Natural killer cell (primary cell): ENCODE data around the gene IGSF8. TPM values are rescaled to one million over a fixed set of nuclear protein-coding genes. Genes with fewer than 3 reads are reported as not detected.

Experiments used
- ATAC-seq, 3 donors: fragments of 150-1000 bp in 2 of 3; fragments of 200-7000 bp in 1 of 3; cut with Tn5 transposase; 1 replicate in 1 of 3; 2 replicates in 2 of 3; pipeline ENCODE4 v1.10.0; 2021; ENCODE audit warnings: mild to moderate bottlenecking in 2 of 3, moderate library complexity in 2 of 3
- DNase-seq, 2 donors: peaks; one replicate each; pipeline versions ENCODE4 v3.0.0 to v3.0.0-alpha.2; 2013 to 2021; ENCODE audit warnings: mixed read lengths in 1 of 2
- H3K27ac ChIP-seq: one replicate; pipeline ENCODE4 v1.5.1; 2013; ENCODE audit warnings: mild to moderate bottlenecking, low read length
- H3K27me3 ChIP-seq: one replicate; pipeline ENCODE4 v1.6.1; 2013; ENCODE audit warnings: low read length; ENCODE audit not compliant: control insufficient read depth, insufficient read depth
- H3K36me3 ChIP-seq: one replicate; pipeline ENCODE4 v1.6.1; 2013; ENCODE audit warnings: low read length; ENCODE audit not compliant: control insufficient read depth, insufficient read depth
- H3K4me1 ChIP-seq: one replicate; pipeline ENCODE4 v1.6.1; 2013; ENCODE audit warnings: low read length; ENCODE audit not compliant: control insufficient read depth, insufficient read depth
- H3K4me3 ChIP-seq: one replicate; pipeline ENCODE4 v1.5.1; 2013; ENCODE audit warnings: low read length
- H3K9me3 ChIP-seq: one replicate; pipeline ENCODE4 v1.6.1; 2013; ENCODE audit warnings: low read length; ENCODE audit not compliant: control insufficient read depth, insufficient read depth
- H3K27ac Mint-ChIP-seq, 2 donors: one replicate each; pipeline ENCODE4 v1.8.0; 2022; ENCODE audit warnings: mild to moderate bottlenecking in 2 of 2, mixed read lengths in 2 of 2, moderate library complexity in 1 of 2
- H3K27me3 Mint-ChIP-seq, 2 donors: one replicate each; pipeline ENCODE4 v1.8.0; 2022; ENCODE audit warnings: low read depth in 2 of 2, mixed read lengths in 2 of 2
- H3K36me3 Mint-ChIP-seq: one replicate; pipeline ENCODE4 v1.8.0; 2022; ENCODE audit warnings: mixed read lengths
- H3K4me1 Mint-ChIP-seq, 2 donors: one replicate each; pipeline ENCODE4 v1.8.0; 2022; ENCODE audit warnings: mixed read lengths in 2 of 2
- H3K4me3 Mint-ChIP-seq: one replicate; pipeline ENCODE4 v1.8.0; 2022; ENCODE audit warnings: mild to moderate bottlenecking, moderate library complexity, mixed read lengths
- H3K9me3 Mint-ChIP-seq, 2 donors: one replicate each; pipeline ENCODE4 v1.8.0; 2022; ENCODE audit warnings: mixed read lengths in 2 of 2
- CTCF ChIP-seq: fragments of 200-600 bp; IDR thresholded peaks from one replicate; pipeline ENCODE4 v1.8.0; 2022; ENCODE audit warnings: antibody characterized with exemption
- WGBS: methylation state at CpG from one replicate; pipeline ENCODE4 v1.1.7; 2013; ENCODE audit warnings: missing lambda C conversion rate; ENCODE audit not compliant: insufficient coverage; 5-methylcytosine and 5-hydroxymethylcytosine counted together
- intact Hi-C: fragments of 100-400 bp; cut with micrococcal nuclease; formaldehyde crosslinking; loops from one replicate; pipeline ENCODE4 v1.14.2; 2022
- total RNA-seq, 4 donors: library from RNA; stranded (reverse); fragments of 120-200 nt in 1 of 4; gene quantifications; one replicate each; pipeline versions ENCODE4 v1.2.3 to v1.2.4, GENCODE V29; 2013 to 2022

Gene IGSF8
- total RNA-seq, 3 donors from 2014 or later (not counting 1 experiment from before 2014, with no cell fraction given) = 26.3 to 35.3 (median 32.1) TPM

GRCh38 chr1:160130486-160130885 lies 32.1 kb upstream of the IGSF8 start:
- Histone ChIP-seq H3K9me3 (no peaks in the 10 kb centered on the region), H3K27ac (no peak overlapping the region), H3K27me3 (peaks cover 3% of the 10 kb centered on the region), H3K36me3 (no peaks in the 10 kb centered on the region), H3K4me3 (no peak overlapping the region), H3K4me1 (no peaks in the 10 kb centered on the region)
- no peak for DNase-seq
- Mint-ChIP-seq H3K4me3 (no peak overlapping the region), H3K36me3 (no peaks in the 10 kb centered on the region), H3K9me3 (no peaks in the 10 kb centered on the region), H3K4me1 (no peaks in the 10 kb centered on the region), H3K27ac (no peak overlapping the region), H3K27me3 (peaks cover 0 to 30% of the 10 kb centered on the region in 2 donors)
- ATAC-seq = no peak
- intact Hi-C loops = no loop called here
- WGBS = 87% methylated on average over 5 of the region's 5 CpGs
- no peak for TF ChIP-seq CTCF

DNA sequence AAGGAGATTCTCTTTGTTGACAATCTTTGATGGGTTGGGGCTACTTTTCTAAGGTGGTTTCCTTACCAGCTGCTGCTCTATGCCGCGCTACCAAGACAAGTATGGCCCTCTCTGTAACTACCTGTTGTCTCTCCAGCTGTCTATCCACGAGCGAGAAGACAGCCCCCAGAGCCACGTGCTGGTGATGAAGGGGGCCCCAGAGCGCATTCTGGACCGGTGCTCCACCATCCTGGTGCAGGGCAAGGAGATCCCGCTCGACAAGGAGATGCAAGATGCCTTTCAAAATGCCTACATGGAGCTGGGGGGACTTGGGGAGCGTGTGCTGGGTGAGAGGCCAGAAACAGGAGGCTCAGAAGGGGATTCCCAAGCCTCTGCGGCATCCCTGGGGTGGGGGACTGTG lies 31.5 kb upstream of the IGSF8 start:
- 80% methylated on average over 11 of the region's 11 CpGs for WGBS
- ATAC-seq = no peak

GRCh38 chr1:160129558-160129957 lies 31.1 kb upstream of the IGSF8 start:
- H3K4me3 ChIP-seq = no peak overlapping the region
- H3K4me1 ChIP-seq = no peaks in the 10 kb centered on the region
- Mint-ChIP-seq H3K27me3 (peaks cover 0 to 24% of the 10 kb centered on the region in 2 donors), H3K9me3 (no peaks in the 10 kb centered on the region), H3K4me1 (no peaks in the 10 kb centered on the region), H3K36me3 (no peaks in the 10 kb centered on the region), H3K4me3 (no peak overlapping the region), H3K27ac (no peak overlapping the region)
- DNase-seq (no peak), ATAC-seq (no peak)
- peaks cover 3% of the 10 kb centered on the region for H3K27me3 ChIP-seq
- H3K9me3 ChIP-seq = no peaks in the 10 kb centered on the region
- H3K27ac ChIP-seq = no peak overlapping the region
- 95% methylated on average over 3 of the region's 3 CpGs for WGBS
- no peaks in the 10 kb centered on the region for H3K36me3 ChIP-seq
- intact Hi-C loops = no loop called here
- no peak for TF ChIP-seq CTCF

More for the DNA sequence above, 31.5 kb upstream of the IGSF8 start:
- H3K4me3 Mint-ChIP-seq = no peak overlapping the region
- no peaks in the 10 kb centered on the region for H3K9me3 Mint-ChIP-seq
- H3K27me3 Mint-ChIP-seq = peaks cover 0 to 27% of the 10 kb centered on the region in 2 donors
- no peaks in the 10 kb centered on the region for H3K4me1 Mint-ChIP-seq
- no peak for TF ChIP-seq CTCF
- Histone ChIP-seq H3K4me1 (no peaks in the 10 kb centered on the region), H3K27ac (no peak overlapping the region), H3K36me3 (no peaks in the 10 kb centered on the region), H3K4me3 (no peak overlapping the region), H3K27me3 (peaks cover 3% of the 10 kb centered on the region), H3K9me3 (no peaks in the 10 kb centered on the region)
- no peak for DNase-seq
- intact Hi-C loops = no loop called here
- no peaks in the 10 kb centered on the region for H3K36me3 Mint-ChIP-seq
- no peak overlapping the region for H3K27ac Mint-ChIP-seq

DNA sequence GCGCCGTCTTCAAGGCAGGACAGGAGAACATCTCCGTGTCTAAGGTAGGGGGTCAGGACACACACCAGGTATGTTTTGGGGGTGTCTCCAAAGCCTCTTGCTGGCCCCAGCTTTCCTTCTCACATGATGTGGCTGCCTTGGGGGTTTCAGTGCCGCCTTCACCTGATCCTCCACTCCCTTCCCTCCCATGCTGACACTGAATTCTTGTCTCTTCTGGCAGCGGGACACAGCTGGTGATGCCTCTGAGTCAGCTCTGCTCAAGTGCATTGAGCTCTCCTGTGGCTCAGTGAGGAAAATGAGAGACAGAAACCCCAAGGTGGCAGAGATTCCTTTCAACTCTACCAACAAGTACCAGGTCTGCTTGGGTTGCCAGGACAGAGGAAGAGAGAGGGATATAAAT lies 30.6 kb upstream of the IGSF8 start:
- Histone ChIP-seq H3K9me3 (no peaks in the 10 kb centered on the region), H3K27ac (no peak overlapping the region), H3K36me3 (no peaks in the 10 kb centered on the region), H3K4me1 (no peaks in the 10 kb centered on the region), H3K27me3 (peaks cover 3% of the 10 kb centered on the region), H3K4me3 (no peak overlapping the region)
- no peak overlapping the region for H3K4me3 Mint-ChIP-seq
- ATAC-seq = no peak
- no peak overlapping the region for H3K27ac Mint-ChIP-seq
- DNase-seq = no peak
- no peak for TF ChIP-seq CTCF
- no peaks in the 10 kb centered on the region for H3K9me3 Mint-ChIP-seq
- WGBS = 96% methylated on average over 5 of the region's 5 CpGs
- no peaks in the 10 kb centered on the region for H3K4me1 Mint-ChIP-seq
- H3K27me3 Mint-ChIP-seq = peaks cover 0 to 26% of the 10 kb centered on the region in 2 donors
- H3K36me3 Mint-ChIP-seq = no peaks in the 10 kb centered on the region
- intact Hi-C loops = no loop called here
